ENCODE results near the gene OR4C5.
"Not testable (repeated sequence)": the region's sequence is repeated elsewhere in the genome, so short reads cannot be mapped to it uniquely, and the experiment has no call there.

Gene OR4C5

DNA sequence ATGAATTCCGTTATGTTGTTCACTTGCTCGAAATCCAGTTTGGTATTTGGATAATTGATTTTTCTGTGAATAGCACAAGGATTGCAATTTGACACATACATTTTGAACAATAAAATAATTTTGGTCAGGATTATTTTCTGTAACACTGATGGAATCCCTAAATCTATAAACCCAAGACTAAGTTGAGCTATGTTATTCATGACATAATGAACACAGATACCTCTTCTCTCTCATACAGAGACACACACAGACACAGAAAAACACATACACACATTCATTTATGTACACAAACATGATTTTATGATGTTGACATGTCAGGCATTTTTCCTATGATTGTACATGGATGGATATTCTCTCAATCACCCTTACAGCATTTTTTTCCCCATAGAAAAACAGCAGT is at the start of gene OR4C5:
OR4C5 (minus strand) TSS at position 101 of the 400 bp plus-strand sequence; CDS start at position 101, 0 bp downstream.
- H3K9ac ChIP-seq (ENCODE audit: low read depth, low read length): no peak within 1 kb of the TSS
- no peaks in the 10 kb centered on the region for H3K4me1 ChIP-seq (ENCODE audit: control insufficient read depth, insufficient read depth, low read length)
- H3K4me3 ChIP-seq (ENCODE audit: low read depth, low read length): no peak within 1 kb of the TSS
- H3K9me3 ChIP-seq (ENCODE audit: control insufficient read depth, insufficient read depth, low read length): peaks cover 9% of the 10 kb centered on the region
- H3K36me3 ChIP-seq (ENCODE audit: control insufficient read depth, insufficient read depth, low read length): no peaks in the 10 kb centered on the region
- no peaks in the 10 kb centered on the region for H3K27me3 ChIP-seq (ENCODE audit: control insufficient read depth, insufficient read depth, low read length)

DNA sequence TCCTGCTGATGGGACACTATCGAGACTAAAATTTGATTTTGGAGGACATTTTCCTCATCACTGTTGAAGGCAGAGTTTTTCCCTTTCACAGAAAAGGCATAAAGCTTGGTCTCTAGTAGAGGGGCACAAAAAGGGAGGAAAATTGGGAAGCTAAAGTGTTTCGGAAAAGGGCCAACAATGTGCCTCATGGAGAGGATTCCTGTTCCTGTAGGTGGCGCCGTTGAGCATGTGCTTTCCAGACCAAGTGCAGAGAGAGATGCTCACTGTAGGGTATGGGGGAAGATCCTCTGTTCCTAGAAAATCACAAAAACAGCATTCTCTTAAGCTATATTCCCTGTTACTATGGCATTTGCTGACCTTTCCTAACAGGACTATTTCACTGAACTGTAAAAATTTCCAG is 18.4 kb upstream of the OR4C5 start:
- Histone ChIP-seq H3K9me3 (ENCODE audit: control insufficient read depth, insufficient read depth, low read length) (no peaks in the 10 kb centered on the region), H3K9ac (ENCODE audit: low read depth, low read length) (no peak overlapping the region), H3K27me3 (ENCODE audit: control insufficient read depth, insufficient read depth, low read length) (no peaks in the 10 kb centered on the region), H3K36me3 (ENCODE audit: control insufficient read depth, insufficient read depth, low read length) (no peaks in the 10 kb centered on the region), H3K4me3 (ENCODE audit: low read depth, low read length) (no peak overlapping the region), H3K4me1 (ENCODE audit: control insufficient read depth, insufficient read depth, low read length) (no peaks in the 10 kb centered on the region)

DNA sequence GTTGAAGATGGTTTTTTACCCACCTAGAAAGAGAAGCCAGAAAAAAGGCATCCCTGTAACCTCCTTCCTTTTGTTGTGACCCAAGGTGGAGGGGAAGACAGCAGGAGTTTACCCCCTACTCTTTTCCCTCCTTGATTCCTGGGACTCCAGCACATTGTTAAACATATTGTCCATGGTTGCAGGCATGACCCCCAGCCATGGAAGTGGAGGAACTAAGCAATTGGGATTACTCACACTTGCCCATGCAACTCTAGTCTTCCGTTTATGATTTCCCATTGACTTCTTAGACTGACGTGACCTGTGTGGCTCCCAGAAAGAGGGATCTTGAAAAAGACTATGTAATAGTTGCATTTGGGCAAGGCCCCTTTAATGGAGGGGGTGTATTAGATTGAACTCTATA is 17.9 kb upstream of the OR4C5 start:
- not testable (repeated sequence) for H3K9ac ChIP-seq (ENCODE audit: low read depth, low read length); H3K36me3 ChIP-seq (ENCODE audit: control insufficient read depth, insufficient read depth, low read length); H3K4me3 ChIP-seq (ENCODE audit: low read depth, low read length); H3K9me3 ChIP-seq (ENCODE audit: control insufficient read depth, insufficient read depth, low read length); H3K27me3 ChIP-seq (ENCODE audit: control insufficient read depth, insufficient read depth, low read length); H3K4me1 ChIP-seq (ENCODE audit: control insufficient read depth, insufficient read depth, low read length)

- H3K4me3 ChIP-seq (ENCODE audit: low read depth, low read length); H3K9me3 ChIP-seq (ENCODE audit: control insufficient read depth, insufficient read depth, low read length); H3K27me3 ChIP-seq (ENCODE audit: control insufficient read depth, insufficient read depth, low read length); H3K4me1 ChIP-seq (ENCODE audit: control insufficient read depth, insufficient read depth, low read length); H3K9ac ChIP-seq (ENCODE audit: low read depth, low read length); H3K36me3 ChIP-seq (ENCODE audit: control insufficient read depth, insufficient read depth, low read length): not testable (repeated sequence)
Measured at GRCh38 chr11:48361289-48361688, 5.0 kb downstream of the OR4C5 start.

- no peaks in the 10 kb centered on the region for H3K4me1 ChIP-seq (ENCODE audit: control insufficient read depth, insufficient read depth, low read length)
- peaks cover 8% of the 10 kb centered on the region for H3K9me3 ChIP-seq (ENCODE audit: control insufficient read depth, insufficient read depth, low read length)
- H3K9ac ChIP-seq (ENCODE audit: low read depth, low read length): no peak overlapping the region
- no peak overlapping the region for H3K4me3 ChIP-seq (ENCODE audit: low read depth, low read length)
- no peaks in the 10 kb centered on the region for H3K27me3 ChIP-seq (ENCODE audit: control insufficient read depth, insufficient read depth, low read length)
- no peaks in the 10 kb centered on the region for H3K36me3 ChIP-seq (ENCODE audit: control insufficient read depth, insufficient read depth, low read length)
Measured at GRCh38 chr11:48354677-48355076, 11.6 kb downstream of the OR4C5 start.

GRCh38 chr11:48354013-48354412 is 12.3 kb downstream of the OR4C5 start:
- no peaks in the 10 kb centered on the region for H3K4me1 ChIP-seq (ENCODE audit: control insufficient read depth, insufficient read depth, low read length)
- H3K9ac ChIP-seq (ENCODE audit: low read depth, low read length): no peak overlapping the region
- H3K9me3 ChIP-seq (ENCODE audit: control insufficient read depth, insufficient read depth, low read length): peaks cover 8% of the 10 kb centered on the region
- no peak overlapping the region for H3K4me3 ChIP-seq (ENCODE audit: low read depth, low read length)
- no peaks in the 10 kb centered on the region for H3K27me3 ChIP-seq (ENCODE audit: control insufficient read depth, insufficient read depth, low read length)
- no peaks in the 10 kb centered on the region for H3K36me3 ChIP-seq (ENCODE audit: control insufficient read depth, insufficient read depth, low read length)

DNA sequence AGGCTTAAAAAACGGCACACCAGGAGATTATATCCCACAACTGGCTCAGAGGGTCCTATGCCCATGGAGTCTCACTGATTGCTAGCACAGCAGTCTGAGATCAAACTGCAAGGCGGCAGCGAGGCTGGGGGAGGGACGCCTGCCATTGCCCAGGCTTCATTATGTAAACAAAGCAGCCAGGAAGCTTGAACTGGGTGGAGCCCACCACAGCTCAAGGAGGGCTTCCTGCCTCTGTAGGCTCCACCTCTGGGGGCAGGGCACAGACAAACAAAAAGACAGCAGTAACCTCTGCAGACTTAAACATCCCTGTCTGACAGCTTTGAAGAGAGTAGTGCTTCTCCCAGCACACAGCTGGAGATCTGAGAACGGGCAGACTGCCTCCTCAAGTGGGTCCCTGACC is 20.0 kb downstream of the OR4C5 start:
- not testable (repeated sequence) for H3K4me1 ChIP-seq (ENCODE audit: control insufficient read depth, insufficient read depth, low read length); H3K9me3 ChIP-seq (ENCODE audit: control insufficient read depth, insufficient read depth, low read length); H3K27me3 ChIP-seq (ENCODE audit: control insufficient read depth, insufficient read depth, low read length); H3K4me3 ChIP-seq (ENCODE audit: low read depth, low read length); H3K9ac ChIP-seq (ENCODE audit: low read depth, low read length); H3K36me3 ChIP-seq (ENCODE audit: control insufficient read depth, insufficient read depth, low read length)

GRCh38 chr11:48342505-48342904 is 23.8 kb downstream of the OR4C5 start:
- H3K4me3 ChIP-seq (ENCODE audit: low read depth, low read length); H3K36me3 ChIP-seq (ENCODE audit: control insufficient read depth, insufficient read depth, low read length); H3K4me1 ChIP-seq (ENCODE audit: control insufficient read depth, insufficient read depth, low read length); H3K9me3 ChIP-seq (ENCODE audit: control insufficient read depth, insufficient read depth, low read length); H3K9ac ChIP-seq (ENCODE audit: low read depth, low read length); H3K27me3 ChIP-seq (ENCODE audit: control insufficient read depth, insufficient read depth, low read length): not testable (repeated sequence)

DNA sequence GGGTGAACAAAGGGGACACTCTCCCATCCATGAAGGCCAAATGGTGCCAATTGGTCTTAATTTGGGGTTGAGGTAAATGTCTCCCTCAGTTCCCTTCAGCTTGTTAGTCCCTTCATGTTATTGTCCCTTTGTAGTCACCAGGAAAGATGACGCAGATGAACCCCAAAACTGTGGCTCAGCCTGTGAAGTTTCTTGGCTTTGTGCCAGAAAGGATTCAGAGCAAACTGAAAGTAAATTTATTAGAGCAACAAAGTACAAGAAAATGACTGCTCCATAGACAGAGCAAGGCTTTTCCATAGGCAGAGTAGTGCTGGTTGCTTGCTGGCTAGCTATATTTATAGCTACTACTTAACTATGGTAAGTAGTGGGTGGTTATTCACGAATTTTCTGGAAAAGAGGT is 24.8 kb downstream of the OR4C5 start:
- peaks cover 10% of the 10 kb centered on the region for H3K9me3 ChIP-seq (ENCODE audit: control insufficient read depth, insufficient read depth, low read length)
- H3K36me3 ChIP-seq (ENCODE audit: control insufficient read depth, insufficient read depth, low read length): no peaks in the 10 kb centered on the region
- H3K27me3 ChIP-seq (ENCODE audit: control insufficient read depth, insufficient read depth, low read length): no peaks in the 10 kb centered on the region
- H3K4me1 ChIP-seq (ENCODE audit: control insufficient read depth, insufficient read depth, low read length): no peaks in the 10 kb centered on the region
- no peak overlapping the region for H3K9ac ChIP-seq (ENCODE audit: low read depth, low read length)
- no peak overlapping the region for H3K4me3 ChIP-seq (ENCODE audit: low read depth, low read length)

DNA sequence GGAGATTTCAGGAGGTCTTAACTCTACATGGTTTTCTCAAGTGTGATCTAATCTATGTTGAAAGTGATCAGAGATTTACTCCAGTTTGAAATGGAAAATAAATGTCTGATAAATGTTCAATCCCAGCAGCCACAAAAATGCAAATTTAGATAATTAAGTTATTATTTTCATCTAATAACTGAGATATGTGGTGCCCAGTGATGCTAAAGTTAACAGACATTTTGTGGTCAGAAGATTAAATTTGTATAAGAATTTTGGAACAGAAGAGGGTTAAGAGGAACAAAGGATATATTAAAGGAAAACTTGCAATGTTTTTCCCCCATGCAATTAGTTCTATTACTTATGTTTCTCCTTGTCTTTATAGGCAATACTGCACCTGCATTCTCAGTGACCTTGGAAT is 41.6 kb downstream of the OR4C5 start, which contains the start of gene OR4C3:
OR4C3 (plus strand) TSS at position 301 of the 400 bp plus-strand sequence. CDS start 102 bp downstream, outside the sequence.
- not testable (repeated sequence) for H3K9me3 ChIP-seq (ENCODE audit: control insufficient read depth, insufficient read depth, low read length); H3K4me1 ChIP-seq (ENCODE audit: control insufficient read depth, insufficient read depth, low read length); H3K4me3 ChIP-seq (ENCODE audit: low read depth, low read length); H3K27me3 ChIP-seq (ENCODE audit: control insufficient read depth, insufficient read depth, low read length); H3K36me3 ChIP-seq (ENCODE audit: control insufficient read depth, insufficient read depth, low read length); H3K9ac ChIP-seq (ENCODE audit: low read depth, low read length)

GRCh38 chr11:48319813-48320212 is 46.5 kb downstream of the OR4C5 start:
- not testable (repeated sequence) for H3K9ac ChIP-seq (ENCODE audit: low read depth, low read length); H3K4me3 ChIP-seq (ENCODE audit: low read depth, low read length); H3K27me3 ChIP-seq (ENCODE audit: control insufficient read depth, insufficient read depth, low read length); H3K4me1 ChIP-seq (ENCODE audit: control insufficient read depth, insufficient read depth, low read length); H3K36me3 ChIP-seq (ENCODE audit: control insufficient read depth, insufficient read depth, low read length)
- peaks cover 13% of the 10 kb centered on the region for H3K9me3 ChIP-seq (ENCODE audit: control insufficient read depth, insufficient read depth, low read length)

All from iPS-15b (cell line).